ENCODE results near the gene DNAAF1.

GRCh38 chr16:84159007-84159406 is 13.9 kb downstream of the DNAAF1 start:
- TF ChIP-seq POLR2AphosphoS5 (IDR thresholded peaks at IDR 0.05; ENCODE audit: low read depth) (no peak), CTCF (conservative IDR thresholded peaks at IDR 0.05; ENCODE audit: low read depth in 2 of 2) (no peak), CREB1 (CRISPR knock-in tag; IDR thresholded peaks at IDR 0.05; ENCODE audit: low read depth) (no peak), EZH2phosphoT487 (IDR thresholded peaks at IDR 0.05; ENCODE audit: unreplicated experiment) (no peak), EZH2 (IDR thresholded peaks at IDR 0.05; ENCODE audit: low read depth, unreplicated experiment) (no peak), ZNF331 (CRISPR knock-in tag; IDR thresholded peaks at IDR 0.05; ENCODE audit: low read depth) (no peak), ZNF114 (CRISPR knock-in tag; IDR thresholded peaks at IDR 0.05) (no peak), ETS1 (IDR thresholded peaks at IDR 0.05) (no peak), STAT1 (IDR thresholded peaks at IDR 0.05; ENCODE audit: unreplicated experiment) (no peak), JUNB (IDR thresholded peaks at IDR 0.05; ENCODE audit: unreplicated experiment) (no peak), NANOG (IDR thresholded peaks at IDR 0.05; ENCODE audit: borderline replicate concordance) (no peak)
- TF ChIP-seq, protein P1, sequence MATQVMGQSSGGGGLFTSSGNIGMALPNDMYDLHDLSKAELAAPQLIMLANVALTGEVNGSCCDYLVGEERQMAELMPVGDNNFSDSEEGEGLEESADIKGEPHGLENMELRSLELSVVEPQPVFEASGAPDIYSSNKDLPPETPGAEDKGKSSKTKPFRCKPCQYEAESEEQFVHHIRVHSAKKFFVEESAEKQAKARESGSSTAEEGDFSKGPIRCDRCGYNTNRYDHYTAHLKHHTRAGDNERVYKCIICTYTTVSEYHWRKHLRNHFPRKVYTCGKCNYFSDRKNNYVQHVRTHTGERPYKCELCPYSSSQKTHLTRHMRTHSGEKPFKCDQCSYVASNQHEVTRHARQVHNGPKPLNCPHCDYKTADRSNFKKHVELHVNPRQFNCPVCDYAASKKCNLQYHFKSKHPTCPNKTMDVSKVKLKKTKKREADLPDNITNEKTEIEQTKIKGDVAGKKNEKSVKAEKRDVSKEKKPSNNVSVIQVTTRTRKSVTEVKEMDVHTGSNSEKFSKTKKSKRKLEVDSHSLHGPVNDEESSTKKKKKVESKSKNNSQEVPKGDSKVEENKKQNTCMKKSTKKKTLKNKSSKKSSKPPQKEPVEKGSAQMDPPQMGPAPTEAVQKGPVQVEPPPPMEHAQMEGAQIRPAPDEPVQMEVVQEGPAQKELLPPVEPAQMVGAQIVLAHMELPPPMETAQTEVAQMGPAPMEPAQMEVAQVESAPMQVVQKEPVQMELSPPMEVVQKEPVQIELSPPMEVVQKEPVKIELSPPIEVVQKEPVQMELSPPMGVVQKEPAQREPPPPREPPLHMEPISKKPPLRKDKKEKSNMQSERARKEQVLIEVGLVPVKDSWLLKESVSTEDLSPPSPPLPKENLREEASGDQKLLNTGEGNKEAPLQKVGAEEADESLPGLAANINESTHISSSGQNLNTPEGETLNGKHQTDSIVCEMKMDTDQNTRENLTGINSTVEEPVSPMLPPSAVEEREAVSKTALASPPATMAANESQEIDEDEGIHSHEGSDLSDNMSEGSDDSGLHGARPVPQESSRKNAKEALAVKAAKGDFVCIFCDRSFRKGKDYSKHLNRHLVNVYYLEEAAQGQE (IDR thresholded peaks at IDR 0.05; ENCODE audit: unreplicated experiment) = no peak
